ENCODE data around the gene DOK6. TPM values are rescaled to one million over a fixed set of nuclear protein-coding genes. Genes with fewer than 3 reads are reported as not detected.

The DOK6 gene
- total and polyA plus RNA-seq, 2 of the 13 experiments (the other 11 are each of a cell fraction or from before 2014, with no cell fraction given): 17.0 to 17.2 TPM

- TF ChIP-seq ZNF607 (CRISPR knock-in tag; IDR thresholded peaks at IDR 0.05; ENCODE audit: borderline replicate concordance): no peak
- no peak for TF ChIP-seq ZMYM4 (CRISPR knock-in tag; IDR thresholded peaks at IDR 0.05)
- 98% methylated on average over 3 of the region's 3 CpGs for WGBS (ENCODE audit: low lambda C conversion rate)
- no peak overlapping the region for H3K27ac ChIP-seq (ENCODE audit: extremely low read length, insufficient read depth, low read length)
- DNase-seq (ENCODE audit: low spot score) (no peak), FAIRE-seq (no peak), ATAC-seq (no peak)
- no peak overlapping the region for H3K4me3 ChIP-seq (replicated peaks in 1 of 3; ENCODE audit: insufficient read depth in 1 of 3, low read depth in 2 of 3, low read length in 3 of 3)
- BruUV-seq (replicated peaks): no TSS peak
- intact Hi-C loops (cut with micrococcal nuclease; ENCODE audit: unreplicated experiment): no loop called here
- H3K9ac ChIP-seq (ENCODE audit: insufficient read depth, low read depth, low read length): no peak overlapping the region
- no peaks in the 10 kb centered on the region for H3K79me2 ChIP-seq (ENCODE audit: insufficient read depth, low read length)
- H2AFZ ChIP-seq (ENCODE audit: low read length): no peak overlapping the region
- no peaks in the 10 kb centered on the region for H3K9me3 ChIP-seq (ENCODE audit: low read length)
- in situ Hi-C loops (cut with HindIII; ENCODE audit: extremely low pct_ligation_motif_present, low pct_unique_long_range_greater_than_20kb): no loop called here
- no peaks in the 10 kb centered on the region for H3K27me3 ChIP-seq (ENCODE audit: control insufficient read depth in 1 of 2, insufficient read depth in 2 of 2, low read length in 2 of 2)
- ChIA-PET CTCF (ENCODE audit: low intra/inter-chr PET ratio, low total read pairs) (no interaction called here), POLR2A (no interaction called here)
- H3K4me2 ChIP-seq (ENCODE audit: low read depth, low read length): no peak overlapping the region
- H3K4me1 ChIP-seq (ENCODE audit: insufficient read depth, low read length): peaks cover 16% of the 10 kb centered on the region
- no peaks in the 10 kb centered on the region for H3K36me3 ChIP-seq (replicated peaks in 1 of 2; ENCODE audit: control insufficient read depth in 1 of 2, insufficient read depth in 2 of 2, low read length in 2 of 2)
- H4K20me1 ChIP-seq (ENCODE audit: insufficient read depth, low read length): no peaks in the 10 kb centered on the region
Measured at GRCh38 chr18:69780851-69781250, 380.2 kb downstream of the DOK6 start.

DNA sequence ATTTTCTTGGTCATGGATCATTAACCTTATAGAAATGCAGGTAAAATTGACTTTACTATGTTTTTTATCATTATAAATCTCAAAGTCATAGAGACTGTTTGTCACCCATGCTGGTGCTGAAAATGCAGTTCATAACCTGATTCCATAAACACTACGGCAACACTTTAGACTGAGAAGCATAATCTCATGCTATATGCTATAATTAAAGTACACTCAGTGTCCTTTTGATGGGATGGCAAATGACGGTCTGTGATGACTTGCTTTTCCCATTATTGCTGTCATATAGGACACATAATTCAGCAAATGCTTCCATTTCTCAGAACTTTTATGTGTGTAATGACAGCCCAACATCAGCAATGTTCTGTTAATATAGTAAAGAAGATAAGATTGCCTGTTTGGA, 384.1 kb downstream of the DOK6 start:
- WGBS (ENCODE audit: low lambda C conversion rate): 96% methylated on average over 2 of the region's 2 CpGs
- POLR2A ChIA-PET: no interaction called here
- intact Hi-C loops (cut with micrococcal nuclease; ENCODE audit: unreplicated experiment): no loop called here
- TF ChIP-seq, protein P1, sequence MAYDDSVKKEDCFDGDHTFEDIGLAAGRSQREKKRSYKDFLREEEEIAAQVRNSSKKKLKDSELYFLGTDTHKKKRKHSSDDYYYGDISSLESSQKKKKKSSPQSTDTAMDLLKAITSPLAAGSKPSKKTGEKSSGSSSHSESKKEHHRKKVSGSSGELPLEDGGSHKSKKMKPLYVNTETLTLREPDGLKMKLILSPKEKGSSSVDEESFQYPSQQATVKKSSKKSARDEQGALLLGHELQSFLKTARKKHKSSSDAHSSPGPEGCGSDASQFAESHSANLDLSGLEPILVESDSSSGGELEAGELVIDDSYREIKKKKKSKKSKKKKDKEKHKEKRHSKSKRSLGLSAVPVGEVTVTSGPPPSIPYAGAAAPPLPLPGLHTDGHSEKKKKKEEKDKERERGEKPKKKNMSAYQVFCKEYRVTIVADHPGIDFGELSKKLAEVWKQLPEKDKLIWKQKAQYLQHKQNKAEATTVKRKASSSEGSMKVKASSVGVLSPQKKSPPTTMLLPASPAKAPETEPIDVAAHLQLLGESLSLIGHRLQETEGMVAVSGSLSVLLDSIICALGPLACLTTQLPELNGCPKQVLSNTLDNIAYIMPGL (CRISPR knock-in tag; IDR thresholded peaks at IDR 0.05; ENCODE audit: borderline replicate concordance in 1 of 2, low read depth in 1 of 2): no peak
- TF ChIP-seq SALL1 (CRISPR knock-in tag; IDR thresholded peaks at IDR 0.05) (no peak), SCMH1 (CRISPR knock-in tag; IDR thresholded peaks at IDR 0.05; ENCODE audit: borderline replicate concordance) (no peak), XBP1 (CRISPR knock-in tag; IDR thresholded peaks at IDR 0.05) (no peak), ZNF549 (CRISPR knock-in tag; IDR thresholded peaks at IDR 0.05) (no peak), ZNF652 (CRISPR knock-in tag; IDR thresholded peaks at IDR 0.05; ENCODE audit: borderline replicate concordance, low read depth) (no peak), TFE3 (CRISPR knock-in tag; IDR thresholded peaks at IDR 0.05) (no peak)
- TF ChIP-seq, protein P2, sequence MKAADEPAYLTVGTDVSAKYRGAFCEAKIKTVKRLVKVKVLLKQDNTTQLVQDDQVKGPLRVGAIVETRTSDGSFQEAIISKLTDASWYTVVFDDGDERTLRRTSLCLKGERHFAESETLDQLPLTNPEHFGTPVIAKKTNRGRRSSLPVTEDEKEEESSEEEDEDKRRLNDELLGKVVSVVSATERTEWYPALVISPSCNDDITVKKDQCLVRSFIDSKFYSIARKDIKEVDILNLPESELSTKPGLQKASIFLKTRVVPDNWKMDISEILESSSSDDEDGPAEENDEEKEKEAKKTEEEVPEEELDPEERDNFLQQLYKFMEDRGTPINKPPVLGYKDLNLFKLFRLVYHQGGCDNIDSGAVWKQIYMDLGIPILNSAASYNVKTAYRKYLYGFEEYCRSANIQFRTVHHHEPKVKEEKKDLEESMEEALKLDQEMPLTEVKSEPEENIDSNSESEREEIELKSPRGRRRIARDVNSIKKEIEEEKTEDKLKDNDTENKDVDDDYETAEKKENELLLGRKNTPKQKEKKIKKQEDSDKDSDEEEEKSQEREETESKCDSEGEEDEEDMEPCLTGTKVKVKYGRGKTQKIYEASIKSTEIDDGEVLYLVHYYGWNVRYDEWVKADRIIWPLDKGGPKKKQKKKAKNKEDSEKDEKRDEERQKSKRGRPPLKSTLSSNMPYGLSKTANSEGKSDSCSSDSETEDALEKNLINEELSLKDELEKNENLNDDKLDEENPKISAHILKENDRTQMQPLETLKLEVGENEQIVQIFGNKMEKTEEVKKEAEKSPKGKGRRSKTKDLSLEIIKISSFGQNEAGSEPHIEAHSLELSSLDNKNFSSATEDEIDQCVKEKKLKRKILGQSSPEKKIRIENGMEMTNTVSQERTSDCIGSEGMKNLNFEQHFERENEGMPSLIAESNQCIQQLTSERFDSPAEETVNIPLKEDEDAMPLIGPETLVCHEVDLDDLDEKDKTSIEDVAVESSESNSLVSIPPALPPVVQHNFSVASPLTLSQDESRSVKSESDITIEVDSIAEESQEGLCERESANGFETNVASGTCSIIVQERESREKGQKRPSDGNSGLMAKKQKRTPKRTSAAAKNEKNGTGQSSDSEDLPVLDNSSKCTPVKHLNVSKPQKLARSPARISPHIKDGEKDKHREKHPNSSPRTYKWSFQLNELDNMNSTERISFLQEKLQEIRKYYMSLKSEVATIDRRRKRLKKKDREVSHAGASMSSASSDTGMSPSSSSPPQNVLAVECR (CRISPR knock-in tag; IDR thresholded peaks at IDR 0.05; ENCODE audit: borderline replicate concordance): no peak

More for the DNA sequence above, 384.1 kb downstream of the DOK6 start:
- H3K9ac ChIP-seq (ENCODE audit: insufficient read depth, low read depth, low read length): no peak overlapping the region
- ATAC-seq (no peak), FAIRE-seq (no peak), DNase-seq (ENCODE audit: low spot score) (no peak)
- no peaks in the 10 kb centered on the region for H3K9me3 ChIP-seq (ENCODE audit: low read length)
- H3K27me3 ChIP-seq (ENCODE audit: control insufficient read depth in 1 of 2, insufficient read depth in 2 of 2, low read length in 2 of 2): no peaks in the 10 kb centered on the region
- no peaks in the 10 kb centered on the region for H3K79me2 ChIP-seq (ENCODE audit: insufficient read depth, low read length)
- no peaks in the 10 kb centered on the region for H3K36me3 ChIP-seq (replicated peaks in 1 of 2; ENCODE audit: control insufficient read depth in 1 of 2, insufficient read depth in 2 of 2, low read length in 2 of 2)
- no peak overlapping the region for H2AFZ ChIP-seq (ENCODE audit: low read length)
- in situ Hi-C loops (cut with HindIII; ENCODE audit: extremely low pct_ligation_motif_present, low pct_unique_long_range_greater_than_20kb): loop anchor here (5.0 kb wide), 1 partner anchor 33 kb away; no protein-coding TSS in a partner anchor
- H3K4me2 ChIP-seq (ENCODE audit: low read depth, low read length): no peak overlapping the region
- CTCF ChIA-PET (ENCODE audit: low intra/inter-chr PET ratio, low total read pairs): no interaction called here
- H3K4me3 ChIP-seq (replicated peaks in 1 of 3; ENCODE audit: insufficient read depth in 1 of 3, low read depth in 2 of 3, low read length in 3 of 3): no peak overlapping the region
- H3K4me1 ChIP-seq (ENCODE audit: insufficient read depth, low read length): peaks cover 25% of the 10 kb centered on the region
- H3K27ac ChIP-seq (ENCODE audit: extremely low read length, insufficient read depth, low read length): no peak overlapping the region
- H4K20me1 ChIP-seq (ENCODE audit: insufficient read depth, low read length): no peaks in the 10 kb centered on the region
- BruUV-seq (replicated peaks): no TSS peak
